PC-9 (cell line): ENCODE results near the gene HYDIN. TPM values are rescaled to one million over a fixed set of nuclear protein-coding genes. Genes with fewer than 3 reads are reported as not detected.

Experiments
- BruUV-seq: library from RNA; stranded (reverse); fragments of 400-500 nt; replicated peaks from 2 replicates; lab custom pipeline; 2021; lab: Mats Ljungman, UMichigan
- CTCF ChIA-PET: fragments of 300-600 bp; sonication (Branson Sonifier 250); formaldehyde crosslinking; loops from one replicate; lab custom pipeline; 2022; ENCODE audit warnings: antibody characterized with exemption; lab: Charles Lee
- POLR2A ChIA-PET: fragments of 300-600 bp; sonication (Branson Sonifier 250); formaldehyde crosslinking; loops from one replicate; lab custom pipeline; 2022; ENCODE audit warnings: antibody characterized with exemption; ENCODE audit not compliant: unreplicated experiment; lab: Charles Lee
- DNase-seq, 2 experiments: peaks; one replicate each; pipeline versions ENCODE4 v3.0.0 to v3.0.0-alpha.2; 2015 to 2022; ENCODE audit warnings: mixed read lengths in 1 of 2
- H2AFZ ChIP-seq: fragments of 200-600 bp; sonication (generic); 2 replicates; pipeline ENCODE4 v1.8.1; 2017; ENCODE audit warnings: antibody characterized with exemption
- H3F3A ChIP-seq: fragments of 200-600 bp; sonication (generic); 2 replicates; pipeline ENCODE4 v1.8.1; 2017; ENCODE audit warnings: antibody characterized with exemption, mild to moderate bottlenecking, low read depth; ENCODE audit not compliant: insufficient read depth
- H3K27ac ChIP-seq: fragments of 200-600 bp; sonication (generic); 2 replicates; pipeline ENCODE4 v1.6.1; 2016; ENCODE audit warnings: mixed run types
- H3K27me3 ChIP-seq: fragments of 200-600 bp; sonication (generic); 2 replicates; pipeline ENCODE4 v1.6.1; 2016; ENCODE audit warnings: low read depth, mixed run types; ENCODE audit not compliant: insufficient read depth
- H3K36me3 ChIP-seq: fragments of 200-600 bp; sonication (generic); 2 replicates; pipeline ENCODE4 v1.6.1; 2016; ENCODE audit warnings: low read depth, mixed run types
- H3K4me1 ChIP-seq: fragments of 200-600 bp; sonication (generic); replicated peaks from 2 replicates; pipeline ENCODE4 v1.6.1; 2016; ENCODE audit warnings: mixed run types; ENCODE audit not compliant: insufficient read depth
- H3K4me2 ChIP-seq: fragments of 200-600 bp; sonication (generic); 2 replicates; pipeline ENCODE4 v1.6.1; 2017; ENCODE audit warnings: mixed run types
- H3K4me3 ChIP-seq: fragments of 200-600 bp; sonication (generic); 2 replicates; pipeline ENCODE4 v1.6.1; 2016; ENCODE audit warnings: mixed run types
- H3K79me2 ChIP-seq: fragments of 200-600 bp; sonication (generic); 2 replicates; pipeline ENCODE4 v1.6.1; 2017; ENCODE audit warnings: low read depth, mixed run types
- H3K9me2 ChIP-seq: fragments of 200-600 bp; sonication (generic); 2 replicates; pipeline ENCODE4 v1.8.1; 2017; ENCODE audit warnings: mild to moderate bottlenecking; ENCODE audit not compliant: insufficient read depth
- H3K9me3 ChIP-seq: fragments of 200-600 bp; sonication (generic); 2 replicates; pipeline ENCODE4 v1.8.1; 2016; ENCODE audit warnings: low read depth; ENCODE audit not compliant: insufficient read depth
- H4K20me1 ChIP-seq: fragments of 200-600 bp; sonication (generic); 2 replicates; pipeline ENCODE4 v1.8.1; 2017; ENCODE audit not compliant: insufficient read depth
- EZH2 ChIP-seq: fragments of 200-600 bp; sonication (generic); IDR thresholded peaks from 2 replicates; pipeline ENCODE4 v1.8.0; 2017; ENCODE audit warnings: antibody characterized with exemption, low read depth
- intact Hi-C: fragments of 100-400 bp; cut with micrococcal nuclease; formaldehyde crosslinking; loops from one replicate; pipeline ENCODE4 v1.10.0; 2022; ENCODE audit not compliant: unreplicated experiment
- total RNA-seq: library from RNA; stranded (reverse); gene quantifications from 2 replicates; pipeline ENCODE4 v1.2.3, GENCODE V29; 2021
- TF ChIP-seq, protein P1 (sequence below): fragments of 200-600 bp; sonication (generic); conservative IDR thresholded peaks from 2 replicates; pipeline ENCODE4 v1.6.1; 2017; ENCODE audit warnings: mixed run types, antibody characterized with exemption, mild to moderate bottlenecking, moderate library complexity

The HYDIN gene
- total RNA-seq, 1 experiment from 2014 or later: 31.0 TPM

DNA sequence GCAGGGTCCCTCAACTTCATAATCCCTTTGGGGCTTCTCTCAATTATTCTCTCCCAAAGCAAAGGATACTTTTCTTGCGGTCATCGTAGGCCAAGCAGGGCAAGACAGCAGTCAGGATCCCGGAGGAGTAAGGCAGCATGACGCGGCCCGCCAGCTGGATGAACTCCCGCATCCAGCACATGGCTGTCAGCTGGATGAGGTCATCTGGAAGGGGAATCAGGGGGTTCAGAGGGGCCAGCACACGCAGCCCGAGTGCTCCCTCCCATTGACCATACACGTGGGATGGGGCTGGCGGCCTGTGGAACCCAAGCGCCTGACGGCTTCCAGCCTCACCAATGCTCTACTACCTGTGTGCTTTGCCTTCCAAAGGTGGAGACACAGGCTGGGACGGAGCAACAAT, 448.7 kb downstream of the HYDIN start:
- ChIA-PET POLR2A (no interaction called here), CTCF (no interaction called here)
- no peaks in the 10 kb centered on the region for H3K9me2 ChIP-seq
- BruUV-seq: no TSS peak
- H3K27me3 ChIP-seq: no peaks in the 10 kb centered on the region
- H4K20me1 ChIP-seq: no peaks in the 10 kb centered on the region
- H3K4me2 ChIP-seq: no peak overlapping the region
- no peak overlapping the region for H3K27ac ChIP-seq
- no peaks in the 10 kb centered on the region for H3K79me2 ChIP-seq
- H3K36me3 ChIP-seq: peaks cover 28% of the 10 kb centered on the region
- H3K4me1 ChIP-seq: no peaks in the 10 kb centered on the region
- no peak overlapping the region for H3K4me3 ChIP-seq
- no peak overlapping the region for H2AFZ ChIP-seq
- TF ChIP-seq EZH2: no peak
- TF ChIP-seq, protein P1, sequence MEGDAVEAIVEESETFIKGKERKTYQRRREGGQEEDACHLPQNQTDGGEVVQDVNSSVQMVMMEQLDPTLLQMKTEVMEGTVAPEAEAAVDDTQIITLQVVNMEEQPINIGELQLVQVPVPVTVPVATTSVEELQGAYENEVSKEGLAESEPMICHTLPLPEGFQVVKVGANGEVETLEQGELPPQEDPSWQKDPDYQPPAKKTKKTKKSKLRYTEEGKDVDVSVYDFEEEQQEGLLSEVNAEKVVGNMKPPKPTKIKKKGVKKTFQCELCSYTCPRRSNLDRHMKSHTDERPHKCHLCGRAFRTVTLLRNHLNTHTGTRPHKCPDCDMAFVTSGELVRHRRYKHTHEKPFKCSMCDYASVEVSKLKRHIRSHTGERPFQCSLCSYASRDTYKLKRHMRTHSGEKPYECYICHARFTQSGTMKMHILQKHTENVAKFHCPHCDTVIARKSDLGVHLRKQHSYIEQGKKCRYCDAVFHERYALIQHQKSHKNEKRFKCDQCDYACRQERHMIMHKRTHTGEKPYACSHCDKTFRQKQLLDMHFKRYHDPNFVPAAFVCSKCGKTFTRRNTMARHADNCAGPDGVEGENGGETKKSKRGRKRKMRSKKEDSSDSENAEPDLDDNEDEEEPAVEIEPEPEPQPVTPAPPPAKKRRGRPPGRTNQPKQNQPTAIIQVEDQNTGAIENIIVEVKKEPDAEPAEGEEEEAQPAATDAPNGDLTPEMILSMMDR: no peak
- intact Hi-C loops: no loop called here
- H3K9me3 ChIP-seq: 0 out of 2 replicates have a peak, but pooled peaks cover 3% of the 10 kb centered on the region
- DNase-seq: no peak
- peaks cover 15% of the 10 kb centered on the region for H3F3A ChIP-seq

DNA sequence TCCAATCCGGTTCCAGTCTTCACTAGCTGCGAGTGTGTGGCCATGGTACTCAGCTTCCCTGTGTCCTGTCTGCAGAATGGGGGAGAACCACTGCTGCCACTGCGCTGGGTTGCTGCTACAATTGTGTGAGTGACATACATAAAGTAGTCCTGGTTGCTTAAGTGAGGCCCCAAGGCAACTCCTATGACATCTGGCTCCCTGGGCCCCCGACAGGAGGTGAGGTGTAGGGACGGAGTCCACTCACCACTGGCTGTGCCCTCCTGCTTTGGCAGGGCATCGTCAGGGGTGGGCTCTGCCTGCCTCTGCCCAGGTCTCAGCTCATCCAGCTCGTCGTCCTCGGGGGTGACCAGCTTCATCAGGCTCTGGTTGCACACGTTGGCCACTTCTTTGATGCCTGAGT, 450.0 kb downstream of the HYDIN start:
- Histone ChIP-seq H3K4me3 (no peak overlapping the region), H2AFZ (no peak overlapping the region), H3K27me3 (no peaks in the 10 kb centered on the region), H3K9me2 (no peaks in the 10 kb centered on the region), H3K79me2 (no peaks in the 10 kb centered on the region), H3K9me3 (0 out of 2 replicates have a peak, but pooled peaks cover 3% of the 10 kb centered on the region), H3K36me3 (peaks cover 28% of the 10 kb centered on the region), H3K4me2 (no peak overlapping the region), H4K20me1 (no peaks in the 10 kb centered on the region), H3K27ac (no peak overlapping the region), H3K4me1 (no peaks in the 10 kb centered on the region), H3F3A (peaks cover 15% of the 10 kb centered on the region)
- no TSS peak for BruUV-seq
- no peak for TF ChIP-seq EZH2
- TF ChIP-seq, protein P1: no peak
- CTCF ChIA-PET: interaction anchor here (0.7 kb wide), 1 partner anchor 12 kb away, joined by 7 read pairs; no protein-coding TSS in a partner anchor
- DNase-seq: no peak
- intact Hi-C loops: no loop called here
- POLR2A ChIA-PET: no interaction called here

DNA sequence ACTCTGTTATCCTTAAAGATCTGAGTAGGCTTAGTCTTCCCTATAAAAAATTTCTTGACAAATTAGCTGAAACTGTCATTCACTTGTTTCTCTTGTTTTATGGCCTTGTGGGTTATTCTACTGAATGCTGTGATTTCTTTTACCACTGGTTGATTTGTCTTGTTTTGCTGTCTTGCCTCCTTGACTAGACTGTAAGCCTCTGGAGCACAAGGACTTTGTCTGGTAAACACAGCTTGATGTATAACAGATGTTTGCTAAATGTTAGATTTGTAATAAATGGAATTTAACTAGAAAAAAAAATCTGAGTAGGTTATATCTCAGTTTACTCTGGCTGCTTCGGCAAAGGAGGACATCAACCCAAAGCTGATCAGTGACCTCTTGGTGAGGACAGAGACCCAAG, 451.2 kb downstream of the HYDIN start:
- H2AFZ ChIP-seq: no peak overlapping the region
- no peak overlapping the region for H3K27ac ChIP-seq
- no peaks in the 10 kb centered on the region for H4K20me1 ChIP-seq
- peaks cover 15% of the 10 kb centered on the region for H3F3A ChIP-seq
- no TSS peak for BruUV-seq
- H3K9me2 ChIP-seq: no peaks in the 10 kb centered on the region
- H3K9me3 ChIP-seq: 0 out of 2 replicates have a peak, but pooled peaks cover 3% of the 10 kb centered on the region
- H3K4me1 ChIP-seq: no peaks in the 10 kb centered on the region
- intact Hi-C loops: loop anchor here (10.0 kb wide), 1 partner anchor 215 kb away; no protein-coding TSS in a partner anchor
- peaks cover 29% of the 10 kb centered on the region for H3K36me3 ChIP-seq
- no peaks in the 10 kb centered on the region for H3K79me2 ChIP-seq
- POLR2A ChIA-PET: no interaction called here
- no peak for TF ChIP-seq EZH2
- TF ChIP-seq, protein P1: no peak
- no peak overlapping the region for H3K4me3 ChIP-seq
- no peak for DNase-seq
- H3K4me2 ChIP-seq: no peak overlapping the region
- CTCF ChIA-PET: no interaction called here
- no peaks in the 10 kb centered on the region for H3K27me3 ChIP-seq
